GM12873 (cell line): Measurements from ENCODE around the gene B4GALNT2.

ENCODE experiments used
- CTCF ChIP-seq: IDR thresholded peaks from 2 replicates; pipeline ENCODE4 v1.5.1; 2012; ENCODE audit warnings: low read depth, mild to moderate bottlenecking, moderate library complexity, low read length, control low read depth; ENCODE audit not compliant: insufficient read depth; ENCODE audit errors: missing control alignments

Gene B4GALNT2

GRCh38 chr17:49132699-49133364 is at the start of gene B4GALNT2:
B4GALNT2 (plus strand) TSS chr17:49132769; CDS start chr17:49132793, 24 bp downstream.
- TF ChIP-seq CTCF: no peak

- no peak for TF ChIP-seq CTCF
Observed at GRCh38 chr17:49085565-49086315, 46.8 kb upstream of the B4GALNT2 start.

GRCh38 chr17:49086316-49086605 is 46.3 kb upstream of the B4GALNT2 start:
- TF ChIP-seq CTCF: no peak

- TF ChIP-seq CTCF: no peak
Observed at GRCh38 chr17:49086649-49087048, 45.9 kb upstream of the B4GALNT2 start.

- TF ChIP-seq CTCF: no peak
Observed at GRCh38 chr17:49089094-49089493, 43.5 kb upstream of the B4GALNT2 start.

GRCh38 chr17:49090878-49091594 is 41.5 kb upstream of the B4GALNT2 start:
- TF ChIP-seq CTCF: no peak

- no peak for TF ChIP-seq CTCF
Observed at GRCh38 chr17:49093131-49093530, 39.4 kb upstream of the B4GALNT2 start.
